ENCODE results near the gene COL10A1. TPM values are rescaled to one million over a fixed set of nuclear protein-coding genes. Genes with fewer than 3 reads are reported as not detected.

Gene COL10A1
- total RNA-seq, 1 experiment from 2014 or later, result not detected

DNA sequence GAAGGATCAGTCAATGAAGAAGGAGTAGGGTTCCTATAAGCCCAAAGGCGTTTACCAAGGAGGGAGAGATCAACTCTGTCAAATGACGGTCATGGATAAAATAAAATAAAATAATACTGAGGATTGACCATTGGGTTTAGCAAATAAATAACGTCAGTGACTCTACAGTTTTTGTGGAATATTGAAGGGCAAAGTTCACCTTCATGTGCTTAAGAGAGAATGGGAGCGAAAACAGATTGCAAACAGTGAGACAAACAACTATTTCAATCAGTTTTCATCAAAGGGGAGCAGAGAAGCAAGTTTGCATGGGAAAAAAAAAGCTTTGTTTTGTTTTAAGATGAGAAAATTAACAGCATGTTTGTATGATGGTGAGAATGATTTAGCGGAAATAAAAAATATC lies 42.9 kb downstream of the COL10A1 start:
- Histone ChIP-seq H4K5ac (ENCODE audit: insufficient read length, low read depth, low read length) (no peak overlapping the region), H3K23me2 (ENCODE audit: insufficient read length, low read depth, low read length, poor library complexity, severe bottlenecking) (no peaks in the 10 kb centered on the region), H2BK12ac (ENCODE audit: insufficient read length, low read depth, low read length) (no peak overlapping the region), H3K9me3 (ENCODE audit: control insufficient read depth, low read depth, low read length) (no peaks in the 10 kb centered on the region), H3K4ac (ENCODE audit: low read depth, low read length) (no peak overlapping the region), H3K27me3 (ENCODE audit: insufficient read depth, low read length) (no peaks in the 10 kb centered on the region), H3K18ac (ENCODE audit: insufficient read length, low read depth, low read length) (no peak overlapping the region), H3K79me2 (ENCODE audit: insufficient read depth, low read length) (no peaks in the 10 kb centered on the region), H3K56ac (ENCODE audit: insufficient read length, low read depth, low read length) (no peak overlapping the region), H3K79me1 (ENCODE audit: insufficient read depth, low read depth, low read length, poor library complexity, severe bottlenecking) (no peaks in the 10 kb centered on the region), H3T11ph (ENCODE audit: low read length) (no peak overlapping the region), H2BK120ac (ENCODE audit: low read depth, low read length, poor library complexity, severe bottlenecking) (no peak overlapping the region), H3K14ac (ENCODE audit: insufficient read depth, low read length) (no peak overlapping the region), H4K91ac (ENCODE audit: insufficient read length, low read depth, low read length) (no peak overlapping the region), H3K27ac (ENCODE audit: insufficient read length, low read depth, low read length) (no peak overlapping the region), H2AFZ (ENCODE audit: low read length) (no peak overlapping the region), H2BK15ac (ENCODE audit: low read depth, low read length) (no peak overlapping the region), H3K9ac (ENCODE audit: extremely low read depth, insufficient read length, low read length) (no peak overlapping the region), H3K4me2 (ENCODE audit: insufficient read depth, insufficient read length, low read length) (no peak overlapping the region), H3K23ac (ENCODE audit: insufficient read length, low read depth, low read length) (no peak overlapping the region), H4K8ac (replicated peaks; ENCODE audit: insufficient read length, low read depth, low read length) (no peak overlapping the region), H3K4me1 (ENCODE audit: insufficient read depth, low read length) (no peaks in the 10 kb centered on the region), H2BK20ac (ENCODE audit: low read depth, low read length, poor library complexity, severe bottlenecking) (no peak overlapping the region), H4K20me1 (ENCODE audit: control insufficient read depth, insufficient read depth, insufficient read length) (no peaks in the 10 kb centered on the region), H2BK5ac (ENCODE audit: insufficient read length, low read length) (no peak overlapping the region), H2AK5ac (ENCODE audit: insufficient read length, low read length) (no peak overlapping the region)
- DNase-seq, result no peak
- TF ChIP-seq, protein P1, sequence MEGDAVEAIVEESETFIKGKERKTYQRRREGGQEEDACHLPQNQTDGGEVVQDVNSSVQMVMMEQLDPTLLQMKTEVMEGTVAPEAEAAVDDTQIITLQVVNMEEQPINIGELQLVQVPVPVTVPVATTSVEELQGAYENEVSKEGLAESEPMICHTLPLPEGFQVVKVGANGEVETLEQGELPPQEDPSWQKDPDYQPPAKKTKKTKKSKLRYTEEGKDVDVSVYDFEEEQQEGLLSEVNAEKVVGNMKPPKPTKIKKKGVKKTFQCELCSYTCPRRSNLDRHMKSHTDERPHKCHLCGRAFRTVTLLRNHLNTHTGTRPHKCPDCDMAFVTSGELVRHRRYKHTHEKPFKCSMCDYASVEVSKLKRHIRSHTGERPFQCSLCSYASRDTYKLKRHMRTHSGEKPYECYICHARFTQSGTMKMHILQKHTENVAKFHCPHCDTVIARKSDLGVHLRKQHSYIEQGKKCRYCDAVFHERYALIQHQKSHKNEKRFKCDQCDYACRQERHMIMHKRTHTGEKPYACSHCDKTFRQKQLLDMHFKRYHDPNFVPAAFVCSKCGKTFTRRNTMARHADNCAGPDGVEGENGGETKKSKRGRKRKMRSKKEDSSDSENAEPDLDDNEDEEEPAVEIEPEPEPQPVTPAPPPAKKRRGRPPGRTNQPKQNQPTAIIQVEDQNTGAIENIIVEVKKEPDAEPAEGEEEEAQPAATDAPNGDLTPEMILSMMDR (conservative IDR thresholded peaks at IDR 0.05), result no peak
- Mint-ChIP-seq H3K27me3 (ENCODE audit: low read depth) (no peaks in the 10 kb centered on the region), H3K27ac (no peak overlapping the region), H3K36me3 (ENCODE audit: insufficient read depth in 1 of 3, low read depth in 3 of 3) (no peaks in the 10 kb centered on the region), H3K4me1 (no peaks in the 10 kb centered on the region), H3K4me3 (no peak overlapping the region), H3K9me3 (no peaks in the 10 kb centered on the region)
- WGBS (ENCODE audit: extremely low coverage, insufficient read length, low lambda C conversion rate), result 100% methylated on average over 1 of the region's 5 CpGs
